ENCODE results near the gene KIAA1671. TPM values are rescaled to one million over a fixed set of nuclear protein-coding genes. Genes with fewer than 3 reads are reported as not detected.

The KIAA1671 gene
- total RNA-seq, 1 donor from 2014 or later = 28.5 TPM

DNA sequence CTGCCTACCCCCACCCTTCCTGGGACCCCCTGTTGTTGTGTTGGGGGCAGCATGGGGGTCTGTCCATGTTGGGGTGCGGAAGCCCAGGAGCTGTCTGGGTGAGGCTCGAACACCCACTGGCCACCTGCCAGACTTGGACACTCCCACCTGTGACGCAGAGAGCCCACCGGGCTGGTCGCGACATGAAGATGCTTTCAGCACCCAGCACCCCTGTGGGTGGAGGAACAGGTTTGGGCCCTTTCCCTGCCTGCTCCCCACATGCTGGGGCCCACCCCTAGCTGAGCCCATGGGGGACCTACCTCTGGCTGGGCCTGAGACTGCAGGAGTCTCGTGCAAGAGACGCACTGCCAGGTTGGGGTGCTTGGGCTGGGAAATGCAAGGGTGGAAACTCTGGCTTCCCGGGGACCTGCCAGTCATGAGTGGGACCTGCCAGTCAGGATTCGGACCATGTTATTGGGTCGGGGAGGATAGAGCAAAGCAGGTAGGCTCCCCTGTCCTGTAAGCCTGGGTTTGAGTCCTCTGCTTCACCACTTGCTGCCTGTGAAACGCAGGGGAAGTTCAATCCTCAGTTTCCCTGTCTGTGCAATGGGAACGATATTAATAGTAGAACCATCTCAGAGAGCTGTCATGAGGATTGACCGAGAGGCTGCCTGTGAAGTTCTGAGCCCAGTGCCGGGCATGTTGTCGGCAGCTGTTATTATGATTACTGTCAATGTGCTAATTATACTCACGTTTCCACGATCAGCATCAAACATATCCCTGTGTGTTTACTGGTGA lies 24.1 kb downstream of the KIAA1671 start:
- TF ChIP-seq, protein P1, sequence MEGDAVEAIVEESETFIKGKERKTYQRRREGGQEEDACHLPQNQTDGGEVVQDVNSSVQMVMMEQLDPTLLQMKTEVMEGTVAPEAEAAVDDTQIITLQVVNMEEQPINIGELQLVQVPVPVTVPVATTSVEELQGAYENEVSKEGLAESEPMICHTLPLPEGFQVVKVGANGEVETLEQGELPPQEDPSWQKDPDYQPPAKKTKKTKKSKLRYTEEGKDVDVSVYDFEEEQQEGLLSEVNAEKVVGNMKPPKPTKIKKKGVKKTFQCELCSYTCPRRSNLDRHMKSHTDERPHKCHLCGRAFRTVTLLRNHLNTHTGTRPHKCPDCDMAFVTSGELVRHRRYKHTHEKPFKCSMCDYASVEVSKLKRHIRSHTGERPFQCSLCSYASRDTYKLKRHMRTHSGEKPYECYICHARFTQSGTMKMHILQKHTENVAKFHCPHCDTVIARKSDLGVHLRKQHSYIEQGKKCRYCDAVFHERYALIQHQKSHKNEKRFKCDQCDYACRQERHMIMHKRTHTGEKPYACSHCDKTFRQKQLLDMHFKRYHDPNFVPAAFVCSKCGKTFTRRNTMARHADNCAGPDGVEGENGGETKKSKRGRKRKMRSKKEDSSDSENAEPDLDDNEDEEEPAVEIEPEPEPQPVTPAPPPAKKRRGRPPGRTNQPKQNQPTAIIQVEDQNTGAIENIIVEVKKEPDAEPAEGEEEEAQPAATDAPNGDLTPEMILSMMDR (IDR thresholded peaks at IDR 0.05) = no peak
- no peak for DNase-seq (ENCODE audit: low spot score)
- Mint-ChIP-seq H3K36me3 (ENCODE audit: low read depth) (no peaks in the 10 kb centered on the region), H3K9me3 (ENCODE audit: low read depth) (no peaks in the 10 kb centered on the region), H3K27ac (ENCODE audit: unreplicated experiment) (peak overlapping the region; percentile 32), H3K27me3 (ENCODE audit: low read depth) (no peaks in the 10 kb centered on the region), H3K4me1 (ENCODE audit: low read depth) (peaks cover 44% of the 10 kb centered on the region), H3K4me3 (ENCODE audit: unreplicated experiment) (peak overlapping the region; percentile 19)

DNA sequence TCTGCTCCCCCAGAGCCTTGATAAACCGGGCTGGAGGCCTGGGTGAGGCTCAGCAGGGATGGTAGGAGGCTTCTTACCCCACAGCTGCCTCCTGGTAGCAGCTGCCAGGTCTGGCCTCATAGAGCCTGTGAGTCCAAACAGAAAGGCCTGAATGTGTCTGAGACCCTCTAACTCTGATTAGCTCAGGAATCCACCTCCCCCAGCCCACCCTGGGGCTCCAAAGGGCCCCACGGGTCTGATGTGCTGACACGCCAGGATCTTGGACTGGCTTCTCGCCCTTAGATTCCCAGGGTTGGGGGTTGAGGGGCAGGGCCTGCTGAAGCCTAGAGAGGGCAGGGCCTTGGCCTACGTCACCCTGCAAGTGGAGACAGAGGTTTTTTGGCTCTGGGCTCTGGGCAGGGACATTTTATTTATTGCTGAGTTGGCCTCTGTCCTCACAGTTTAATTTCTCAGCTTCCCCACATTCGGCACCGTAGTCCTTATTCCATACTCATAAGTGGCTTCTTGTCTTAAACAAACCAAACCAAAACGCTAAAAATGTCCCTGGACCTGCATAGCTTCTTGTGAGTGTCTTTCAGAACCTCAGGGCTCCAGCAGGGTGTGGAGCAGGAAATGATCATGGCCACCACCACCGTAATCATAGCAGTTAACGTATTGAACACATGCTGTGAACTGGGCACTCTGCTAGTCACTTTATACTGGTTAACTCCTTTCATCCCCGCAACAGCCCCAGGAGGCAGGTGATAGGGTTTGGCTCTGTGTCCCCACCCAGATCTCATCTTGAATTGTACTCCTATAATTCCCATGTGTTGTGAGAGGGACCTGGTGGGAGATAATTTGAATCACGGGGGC lies 25.1 kb downstream of the KIAA1671 start:
- no peaks in the 10 kb centered on the region for H3K36me3 Mint-ChIP-seq (ENCODE audit: low read depth)
- H3K9me3 Mint-ChIP-seq (ENCODE audit: low read depth) = no peaks in the 10 kb centered on the region
- TF ChIP-seq, protein P1 (IDR thresholded peaks at IDR 0.05) = no peak
- no peak for DNase-seq (ENCODE audit: low spot score)
- H3K4me3 Mint-ChIP-seq (ENCODE audit: unreplicated experiment) = no peak overlapping the region
- peak overlapping the region; percentile 79 for H3K27ac Mint-ChIP-seq (ENCODE audit: unreplicated experiment)
- H3K4me1 Mint-ChIP-seq (ENCODE audit: low read depth) = peaks cover 50% of the 10 kb centered on the region
- H3K27me3 Mint-ChIP-seq (ENCODE audit: low read depth) = no peaks in the 10 kb centered on the region

DNA sequence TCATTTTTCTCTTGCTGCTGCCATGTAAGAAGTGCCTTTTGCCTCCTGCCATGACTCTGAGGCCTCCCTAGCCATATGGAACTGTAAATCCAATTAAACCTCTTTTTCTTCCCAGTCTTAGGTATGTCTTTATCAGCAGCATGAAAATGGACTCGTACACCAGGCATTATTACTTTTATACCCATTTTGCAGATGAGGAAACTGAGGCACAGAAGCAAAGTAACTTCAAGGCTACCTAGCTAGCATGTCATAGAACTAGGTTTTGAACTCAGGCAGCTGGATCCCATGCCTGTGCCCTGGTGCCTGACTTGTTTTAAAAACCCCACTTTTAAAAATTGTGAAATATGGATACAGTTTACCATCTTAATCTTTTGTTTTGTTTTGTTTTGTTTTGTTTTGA lies 25.8 kb downstream of the KIAA1671 start:
- no peak overlapping the region for H3K4me3 Mint-ChIP-seq (ENCODE audit: unreplicated experiment)
- TF ChIP-seq, protein P1 (IDR thresholded peaks at IDR 0.05) = no peak
- no peaks in the 10 kb centered on the region for H3K27me3 Mint-ChIP-seq (ENCODE audit: low read depth)
- H3K27ac Mint-ChIP-seq (ENCODE audit: unreplicated experiment) = peak overlapping the region; percentile 79
- no peaks in the 10 kb centered on the region for H3K9me3 Mint-ChIP-seq (ENCODE audit: low read depth)
- no peaks in the 10 kb centered on the region for H3K36me3 Mint-ChIP-seq (ENCODE audit: low read depth)
- no peak for DNase-seq (ENCODE audit: low spot score)
- H3K4me1 Mint-ChIP-seq (ENCODE audit: low read depth) = peaks cover 50% of the 10 kb centered on the region

DNA sequence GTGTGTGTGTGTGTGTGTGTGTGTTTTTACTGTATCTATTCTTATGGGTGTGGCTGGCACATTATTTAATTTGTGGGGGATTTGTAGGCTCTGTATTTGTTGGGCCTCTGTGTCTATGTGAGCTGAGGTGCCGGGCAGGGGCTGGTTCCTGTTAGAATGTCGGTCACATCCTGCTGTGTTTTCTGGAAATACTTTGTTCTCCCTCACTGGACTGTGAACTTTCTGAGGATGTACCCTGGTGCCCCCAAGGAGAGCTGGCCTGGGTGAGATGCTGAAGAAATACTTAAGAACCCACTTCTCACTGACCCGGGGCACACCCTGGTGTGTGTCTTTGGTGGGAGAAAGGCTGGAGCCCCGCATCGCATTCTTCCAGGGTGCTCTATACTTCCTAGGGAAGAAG lies 28.6 kb downstream of the KIAA1671 start:
- TF ChIP-seq, protein P1 (IDR thresholded peaks at IDR 0.05) = no peak
- Mint-ChIP-seq H3K4me1 (ENCODE audit: low read depth) (peaks cover 56% of the 10 kb centered on the region), H3K27ac (ENCODE audit: unreplicated experiment) (no peak overlapping the region), H3K9me3 (ENCODE audit: low read depth) (no peaks in the 10 kb centered on the region), H3K36me3 (ENCODE audit: low read depth) (peaks cover 1% of the 10 kb centered on the region), H3K4me3 (ENCODE audit: unreplicated experiment) (no peak overlapping the region), H3K27me3 (ENCODE audit: low read depth) (no peaks in the 10 kb centered on the region)
- no peak for DNase-seq (ENCODE audit: low spot score)

DNA sequence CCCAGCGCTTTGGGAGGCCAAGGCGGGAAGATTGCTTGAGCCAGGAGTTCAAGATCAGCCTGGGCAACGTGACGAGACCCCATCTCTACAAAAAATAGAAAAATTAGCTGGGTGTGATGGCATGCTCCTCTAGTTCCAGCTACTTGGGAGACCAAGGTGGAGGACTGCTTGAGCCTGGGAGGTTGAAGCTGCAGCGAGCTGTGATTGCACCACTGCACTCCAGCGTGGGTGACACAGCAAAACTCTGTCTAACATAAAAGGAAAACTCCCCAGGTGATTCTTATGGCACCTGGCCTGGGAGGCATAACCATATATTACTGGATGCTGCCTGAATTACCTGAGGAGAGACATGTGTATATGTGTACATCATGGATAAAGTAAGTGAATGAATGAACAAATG lies 29.1 kb downstream of the KIAA1671 start:
- Mint-ChIP-seq H3K36me3 (ENCODE audit: low read depth) (peaks cover 1% of the 10 kb centered on the region), H3K9me3 (ENCODE audit: low read depth) (no peaks in the 10 kb centered on the region), H3K27me3 (ENCODE audit: low read depth) (no peaks in the 10 kb centered on the region), H3K4me1 (ENCODE audit: low read depth) (peaks cover 53% of the 10 kb centered on the region), H3K4me3 (ENCODE audit: unreplicated experiment) (no peak overlapping the region), H3K27ac (ENCODE audit: unreplicated experiment) (no peak overlapping the region)
- DNase-seq (ENCODE audit: low spot score) = no peak
- TF ChIP-seq, protein P1 (IDR thresholded peaks at IDR 0.05) = no peak
